ENCODE results near the gene MAEA.

The MAEA gene

GRCh38 chr4:1310031-1310795 is 20.5 kb downstream of the MAEA start:
- peaks cover 39% of the 10 kb centered on the region for H3K36me3 ChIP-seq (ENCODE audit: control insufficient read depth, low read length)
- TF ChIP-seq EZH2phosphoT487 (IDR thresholded peaks at IDR 0.05; ENCODE audit: borderline replicate concordance, low read length) (no peak), CTCF (IDR thresholded peaks at IDR 0.05; ENCODE audit: low read depth, low read length, poor library complexity, severe bottlenecking) (no peak)
- H3K9me3 ChIP-seq (ENCODE audit: control insufficient read depth, insufficient read depth, low read length) = no peaks in the 10 kb centered on the region
- H3K27ac ChIP-seq (ENCODE audit: low read depth, low read length) = no peak overlapping the region
- H3K79me2 ChIP-seq (ENCODE audit: control insufficient read depth, low read length) = peaks cover 74% of the 10 kb centered on the region
- no peaks in the 10 kb centered on the region for H3K9me2 ChIP-seq (replicated peaks; ENCODE audit: control insufficient read depth, low read length)
- H3F3A ChIP-seq (ENCODE audit: control insufficient read depth, insufficient read depth) = no peaks in the 10 kb centered on the region
- H4K20me1 ChIP-seq (ENCODE audit: control insufficient read depth, insufficient read depth, low read depth, low read length) = peaks cover 15% of the 10 kb centered on the region
- peaks cover 5% of the 10 kb centered on the region; the same call in 1 of the 2 replicates for H3K4me1 ChIP-seq (ENCODE audit: control insufficient read depth, low read length)
- no peaks in the 10 kb centered on the region for H3K27me3 ChIP-seq (ENCODE audit: control insufficient read depth, low read length)
- no peak overlapping the region for H3K4me3 ChIP-seq (ENCODE audit: low read length)
- no peak overlapping the region for H3K4me2 ChIP-seq (ENCODE audit: low read length)

- TF ChIP-seq EZH2phosphoT487 (IDR thresholded peaks at IDR 0.05; ENCODE audit: borderline replicate concordance, low read length) = no peak
- TF ChIP-seq CTCF (IDR thresholded peaks at IDR 0.05; ENCODE audit: low read depth, low read length, poor library complexity, severe bottlenecking) = no peak
- Histone ChIP-seq H3K79me2 (ENCODE audit: control insufficient read depth, low read length) (peaks cover 66% of the 10 kb centered on the region), H3K27me3 (ENCODE audit: control insufficient read depth, low read length) (no peaks in the 10 kb centered on the region), H3K9me3 (ENCODE audit: control insufficient read depth, insufficient read depth, low read length) (no peaks in the 10 kb centered on the region), H4K20me1 (ENCODE audit: control insufficient read depth, insufficient read depth, low read depth, low read length) (peaks cover 12% of the 10 kb centered on the region; the same call in 1 of the 2 replicates), H3K4me1 (ENCODE audit: control insufficient read depth, low read length) (peaks cover 5% of the 10 kb centered on the region; the same call in 1 of the 2 replicates), H3K4me3 (ENCODE audit: low read length) (no peak overlapping the region), H3K4me2 (ENCODE audit: low read length) (no peak overlapping the region), H3F3A (ENCODE audit: control insufficient read depth, insufficient read depth) (no peaks in the 10 kb centered on the region), H3K36me3 (ENCODE audit: control insufficient read depth, low read length) (peaks cover 38% of the 10 kb centered on the region), H3K27ac (ENCODE audit: low read depth, low read length) (no peak overlapping the region), H3K9me2 (replicated peaks; ENCODE audit: control insufficient read depth, low read length) (no peaks in the 10 kb centered on the region)
Measured at GRCh38 chr4:1310796-1311631, 21.3 kb downstream of the MAEA start.

- H3K9me2 ChIP-seq (replicated peaks; ENCODE audit: control insufficient read depth, low read length) = no peaks in the 10 kb centered on the region
- no peak overlapping the region for H3K4me2 ChIP-seq (ENCODE audit: low read length)
- TF ChIP-seq CTCF (IDR thresholded peaks at IDR 0.05; ENCODE audit: low read depth, low read length, poor library complexity, severe bottlenecking) (no peak), EZH2phosphoT487 (IDR thresholded peaks at IDR 0.05; ENCODE audit: borderline replicate concordance, low read length) (no peak)
- no peaks in the 10 kb centered on the region for H3F3A ChIP-seq (ENCODE audit: control insufficient read depth, insufficient read depth)
- H3K4me1 ChIP-seq (ENCODE audit: control insufficient read depth, low read length) = peaks cover 5% of the 10 kb centered on the region; the same call in 1 of the 2 replicates
- peaks cover 46% of the 10 kb centered on the region for H3K79me2 ChIP-seq (ENCODE audit: control insufficient read depth, low read length)
- H3K27me3 ChIP-seq (ENCODE audit: control insufficient read depth, low read length) = no peaks in the 10 kb centered on the region
- H3K27ac ChIP-seq (ENCODE audit: low read depth, low read length) = no peak overlapping the region
- H3K36me3 ChIP-seq (ENCODE audit: control insufficient read depth, low read length) = peaks cover 49% of the 10 kb centered on the region
- H3K9me3 ChIP-seq (ENCODE audit: control insufficient read depth, insufficient read depth, low read length) = no peaks in the 10 kb centered on the region
- no peak overlapping the region for H3K4me3 ChIP-seq (ENCODE audit: low read length)
- H4K20me1 ChIP-seq (ENCODE audit: control insufficient read depth, insufficient read depth, low read depth, low read length) = peaks cover 6% of the 10 kb centered on the region; the same call in 1 of the 2 replicates
Measured at GRCh38 chr4:1312821-1313640, 23.3 kb downstream of the MAEA start.

Measured in DOHH2 (cell line).